HG02588 (cell line): ENCODE results near the gene GCSH.
"Not testable (repeated sequence)": the region's sequence is repeated elsewhere in the genome, so short reads cannot be mapped to it uniquely, and the experiment has no call there.

Source experiments
- ATAC-seq: cut with Tn5 transposase; IDR thresholded peaks from one replicate; pipeline ENCODE4 v1.9.1; 2021; ENCODE audit warnings: mild to moderate bottlenecking, moderate library complexity; ENCODE audit not compliant: unreplicated experiment

The GCSH gene

GRCh38 chr16:81095953-81096714 lies at the start of gene GCSH:
Gene GCSH (minus strand): TSS chr16:81096395. CDS start chr16:81096278, 117 bp downstream.
- peak; percentile 97 for ATAC-seq

GRCh38 chr16:81143921-81144471 lies 47.8 kb upstream of the GCSH start:
- ATAC-seq, result no peak

GRCh38 chr16:81142864-81143263 lies 46.7 kb upstream of the GCSH start:
- ATAC-seq, result no peak

GRCh38 chr16:81140930-81141780 lies 45.0 kb upstream of the GCSH start:
- no peak for ATAC-seq

- ATAC-seq, result no peak
Measured at GRCh38 chr16:81138831-81139557, 42.8 kb upstream of the GCSH start.

GRCh38 chr16:81137754-81138153 lies 41.6 kb upstream of the GCSH start:
- no peak for ATAC-seq

- no peak for ATAC-seq
Measured at GRCh38 chr16:81136390-81137335, 40.5 kb upstream of the GCSH start.

- ATAC-seq, result no peak
Measured at GRCh38 chr16:81130126-81130525, 33.9 kb upstream of the GCSH start.

GRCh38 chr16:81128726-81129524 lies 32.7 kb upstream of the GCSH start:
- ATAC-seq, result no peak

GRCh38 chr16:81127051-81127450 lies 30.9 kb upstream of the GCSH start:
- ATAC-seq, result no peak

- no peak for ATAC-seq
Measured at GRCh38 chr16:81123092-81123852, 27.1 kb upstream of the GCSH start.

GRCh38 chr16:81121474-81121990 lies 25.3 kb upstream of the GCSH start:
- ATAC-seq, result no peak

- no peak for ATAC-seq
Measured at GRCh38 chr16:81117436-81117835, 21.2 kb upstream of the GCSH start.

GRCh38 chr16:81116285-81116684 lies 20.1 kb upstream of the GCSH start:
- ATAC-seq, result no peak

- ATAC-seq, result no peak
Measured at GRCh38 chr16:81112453-81112852, 16.3 kb upstream of the GCSH start.

GRCh38 chr16:81109274-81109673 lies 13.1 kb upstream of the GCSH start:
- ATAC-seq, result not testable (repeated sequence)

GRCh38 chr16:81107511-81107910 lies 11.3 kb upstream of the GCSH start:
- ATAC-seq, result no peak

- ATAC-seq, result no peak
Measured at GRCh38 chr16:81106826-81107503, 10.8 kb upstream of the GCSH start.
